ENCODE measurements around the gene CSF1. TPM values are rescaled to one million over a fixed set of nuclear protein-coding genes. Genes with fewer than 3 reads are reported as not detected.

CSF1 gene
- total RNA-seq, 1 donor from 2014 or later = 28.9 TPM

GRCh38 chr1:109910963-109911798 is 532 bp downstream of the CSF1 start:
- Mint-ChIP-seq H3K27me3 (ENCODE audit: low read depth) (no peaks in the 10 kb centered on the region), H3K4me1 (peaks cover 41% of the 10 kb centered on the region), H3K9me3 (no peaks in the 10 kb centered on the region), H3K4me3 (peak overlapping the region; percentile 90), H3K27ac (peak overlapping the region; percentile 94), H3K36me3 (peaks cover 3% of the 10 kb centered on the region)
- peak in 1 of 2 experiments; percentile 43 for DNase-seq (ENCODE audit: low spot score in 2 of 2, unreplicated experiment in 2 of 2)
- no peak for TF ChIP-seq CTCF (IDR thresholded peaks at IDR 0.05; ENCODE audit: unreplicated experiment)

GRCh38 chr1:109912214-109912861 is 1.7 kb downstream of the CSF1 start:
- TF ChIP-seq CTCF (IDR thresholded peaks at IDR 0.05; ENCODE audit: unreplicated experiment) = no peak
- Mint-ChIP-seq H3K4me3 (peak overlapping the region; percentile 84), H3K9me3 (no peaks in the 10 kb centered on the region), H3K36me3 (peaks cover 14% of the 10 kb centered on the region), H3K27me3 (ENCODE audit: low read depth) (no peaks in the 10 kb centered on the region), H3K4me1 (peaks cover 37% of the 10 kb centered on the region), H3K27ac (peak overlapping the region; percentile 88)
- no peak for DNase-seq (ENCODE audit: low spot score in 2 of 2, unreplicated experiment in 2 of 2)

- Mint-ChIP-seq H3K4me3 (peak overlapping the region; percentile 84), H3K27me3 (ENCODE audit: low read depth) (no peaks in the 10 kb centered on the region), H3K27ac (peak overlapping the region; percentile 69), H3K9me3 (no peaks in the 10 kb centered on the region), H3K36me3 (peaks cover 19% of the 10 kb centered on the region), H3K4me1 (peaks cover 37% of the 10 kb centered on the region)
- DNase-seq (ENCODE audit: low spot score in 2 of 2, unreplicated experiment in 2 of 2) = no peak
- TF ChIP-seq CTCF (IDR thresholded peaks at IDR 0.05; ENCODE audit: unreplicated experiment) = no peak
These were observed 2.2 kb downstream of the CSF1 start for GRCh38 chr1:109912873-109913272.

- no peak for TF ChIP-seq CTCF (IDR thresholded peaks at IDR 0.05; ENCODE audit: unreplicated experiment)
- Mint-ChIP-seq H3K4me3 (peak overlapping the region; percentile 84), H3K4me1 (peaks cover 37% of the 10 kb centered on the region), H3K9me3 (no peaks in the 10 kb centered on the region), H3K36me3 (peaks cover 24% of the 10 kb centered on the region), H3K27me3 (ENCODE audit: low read depth) (no peaks in the 10 kb centered on the region), H3K27ac (peak overlapping the region; percentile 33)
- no peak for DNase-seq (ENCODE audit: low spot score in 2 of 2, unreplicated experiment in 2 of 2)
These were observed 2.8 kb downstream of the CSF1 start for GRCh38 chr1:109913360-109913879.

- Mint-ChIP-seq H3K4me1 (peaks cover 32% of the 10 kb centered on the region), H3K36me3 (peaks cover 31% of the 10 kb centered on the region), H3K27ac (no peak overlapping the region), H3K4me3 (no peak overlapping the region), H3K9me3 (no peaks in the 10 kb centered on the region), H3K27me3 (ENCODE audit: low read depth) (no peaks in the 10 kb centered on the region)
- TF ChIP-seq CTCF (IDR thresholded peaks at IDR 0.05; ENCODE audit: unreplicated experiment) = no peak
- no peak for DNase-seq (ENCODE audit: low spot score in 2 of 2, unreplicated experiment in 2 of 2)
These were observed 4.1 kb downstream of the CSF1 start for GRCh38 chr1:109914587-109915240.
